ENCODE results near the gene ATP11C. TPM values are rescaled to one million over a fixed set of nuclear protein-coding genes. Genes with fewer than 3 reads are reported as not detected.

The ATP11C gene
- 10 to 100 TPM; 15.2 to 18.2 TPM for total RNA-seq
- 16.5 TPM for polyA plus RNA-seq (2013, experiment 1 of 2)
- polyA plus RNA-seq (2013, experiment 2 of 2): 17.5 TPM
- 26.5 to 117 (median 72.3) reads per million in 172 experiments for total RNA-seq

DNA sequence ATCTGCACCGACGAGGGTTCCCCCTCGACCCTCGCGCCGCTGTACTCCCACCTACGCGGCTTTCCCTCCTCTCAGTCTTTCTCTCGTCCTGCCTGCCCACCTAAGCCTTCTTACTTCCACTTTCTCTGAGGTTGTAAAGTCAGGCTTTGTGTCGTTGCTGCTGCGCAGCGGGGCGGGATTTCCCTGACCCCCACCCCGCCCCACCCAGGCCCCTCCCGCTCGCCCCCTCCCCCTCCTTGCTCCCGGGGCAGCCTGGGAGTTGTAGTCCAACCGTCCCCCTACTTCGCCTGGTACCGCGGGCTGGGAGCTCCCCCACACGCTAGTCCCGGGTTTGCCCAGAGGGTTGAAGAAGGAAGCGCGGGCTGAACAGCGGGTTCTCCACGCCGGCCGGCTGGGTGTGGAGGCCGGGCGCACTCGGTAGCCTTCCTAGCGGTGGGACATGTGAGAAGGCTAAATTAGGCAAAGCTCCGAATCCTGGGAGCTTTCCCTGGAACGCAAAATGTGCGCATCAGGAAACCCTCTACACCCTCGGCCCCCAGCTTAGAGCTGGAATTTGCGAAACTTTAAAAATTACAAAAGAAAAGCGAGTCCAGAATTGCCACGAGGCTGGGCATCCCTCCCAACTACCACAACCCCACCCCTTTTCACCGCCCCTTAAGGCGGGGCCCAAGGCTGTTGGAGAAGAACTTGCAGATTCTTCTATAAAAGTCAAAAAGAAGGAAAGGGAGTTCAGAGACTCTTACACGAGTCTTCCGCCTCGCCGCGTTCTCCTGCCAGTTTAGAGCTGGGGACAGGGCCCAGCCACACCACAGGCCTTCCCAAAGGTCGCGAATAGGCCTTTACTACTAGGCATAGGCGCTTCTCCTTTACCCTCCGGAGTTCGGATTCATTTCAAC, at the start of gene ATP11C:
ATP11C (minus strand) TSS at position 153 of the 896 bp plus-strand sequence. CDS start 1,011 bp downstream, outside the sequence.
- ATAC-seq (ENCODE audit: poor library complexity) (peak; percentile 82), DNase-seq (peak; percentile 69 to 91 (median 78))
- Mint-ChIP-seq H3K4me1 (ENCODE audit: low read depth) (peaks cover 32% of the 10 kb centered on the region), H3K36me3 (ENCODE audit: low read depth) (peaks cover 10% of the 10 kb centered on the region), H3K27me3 (no peaks in the 10 kb centered on the region), H3K9me3 (no peaks in the 10 kb centered on the region), H3K27ac (peak within 1 kb of the TSS; percentile 97), H3K4me3 (peak within 1 kb of the TSS; percentile 95)
- POLR2A ChIA-PET: interaction anchor here (0.6 to 1.2 kb wide), 2 partner anchors 18 to 35 kb away, joined by 3 read pairs; no protein-coding TSS in a partner anchor
- Histone ChIP-seq H3K27ac (ENCODE audit: low read depth in 1 of 2, low read length in 2 of 2) (peak within 1 kb of the TSS; percentile 72 to 89), H3K27me3 (ENCODE audit: control insufficient read depth in 1 of 2, insufficient read depth in 2 of 2, low read length in 2 of 2) (no peaks in the 10 kb centered on the region), H3K4me1 (ENCODE audit: insufficient read depth, low read length) (peaks cover 13% of the 10 kb centered on the region), H3K9me3 (ENCODE audit: control insufficient read depth in 1 of 2, insufficient read depth in 1 of 2, low read length in 2 of 2) (no peaks in the 10 kb centered on the region), H3K36me3 (ENCODE audit: insufficient read depth, low read length) (no peaks in the 10 kb centered on the region), H3K4me3 (ENCODE audit: low read length) (peak within 1 kb of the TSS; percentile 78)
- CTCF ChIA-PET: no interaction called here
- TF ChIP-seq, protein P1, sequence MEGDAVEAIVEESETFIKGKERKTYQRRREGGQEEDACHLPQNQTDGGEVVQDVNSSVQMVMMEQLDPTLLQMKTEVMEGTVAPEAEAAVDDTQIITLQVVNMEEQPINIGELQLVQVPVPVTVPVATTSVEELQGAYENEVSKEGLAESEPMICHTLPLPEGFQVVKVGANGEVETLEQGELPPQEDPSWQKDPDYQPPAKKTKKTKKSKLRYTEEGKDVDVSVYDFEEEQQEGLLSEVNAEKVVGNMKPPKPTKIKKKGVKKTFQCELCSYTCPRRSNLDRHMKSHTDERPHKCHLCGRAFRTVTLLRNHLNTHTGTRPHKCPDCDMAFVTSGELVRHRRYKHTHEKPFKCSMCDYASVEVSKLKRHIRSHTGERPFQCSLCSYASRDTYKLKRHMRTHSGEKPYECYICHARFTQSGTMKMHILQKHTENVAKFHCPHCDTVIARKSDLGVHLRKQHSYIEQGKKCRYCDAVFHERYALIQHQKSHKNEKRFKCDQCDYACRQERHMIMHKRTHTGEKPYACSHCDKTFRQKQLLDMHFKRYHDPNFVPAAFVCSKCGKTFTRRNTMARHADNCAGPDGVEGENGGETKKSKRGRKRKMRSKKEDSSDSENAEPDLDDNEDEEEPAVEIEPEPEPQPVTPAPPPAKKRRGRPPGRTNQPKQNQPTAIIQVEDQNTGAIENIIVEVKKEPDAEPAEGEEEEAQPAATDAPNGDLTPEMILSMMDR (IDR thresholded peaks at IDR 0.05): no peak
- intact Hi-C loops (cut with DNase I, micrococcal nuclease): loop anchor here in 1 of 2 experiments (10.0 kb wide), 1 partner anchor 118 kb away; no protein-coding TSS in a partner anchor

DNA sequence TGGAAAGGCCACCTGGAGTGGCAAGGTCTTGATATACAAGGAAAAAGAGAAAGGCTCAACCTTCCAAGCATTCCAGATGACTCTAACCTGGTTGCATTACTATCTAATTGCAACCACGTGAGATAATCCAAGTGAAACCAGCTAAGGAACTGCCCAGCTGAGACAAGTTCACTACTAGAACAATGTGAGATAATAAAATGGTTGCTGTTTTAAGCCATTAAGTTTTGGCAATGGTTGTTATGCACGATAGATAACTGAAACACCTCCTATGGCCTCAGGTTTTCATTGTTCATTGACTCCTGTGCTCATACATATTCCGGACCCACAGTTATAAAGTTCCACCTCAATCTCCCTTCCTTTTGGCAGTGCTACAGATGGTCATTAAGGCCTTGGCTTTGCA, 41.6 kb upstream of the ATP11C start:
- Mint-ChIP-seq H3K36me3 (ENCODE audit: low read depth) (no peaks in the 10 kb centered on the region), H3K9me3 (peaks cover 2% of the 10 kb centered on the region), H3K4me3 (no peak overlapping the region), H3K27me3 (peaks cover 16% of the 10 kb centered on the region), H3K27ac (no peak overlapping the region), H3K4me1 (ENCODE audit: low read depth) (no peaks in the 10 kb centered on the region)
- H3K27ac ChIP-seq (ENCODE audit: low read depth in 1 of 2, low read length in 2 of 2): no peak overlapping the region
- TF ChIP-seq, protein P1 (IDR thresholded peaks at IDR 0.05): no peak
- no peaks in the 10 kb centered on the region for H3K9me3 ChIP-seq (ENCODE audit: control insufficient read depth in 1 of 2, insufficient read depth in 1 of 2, low read length in 2 of 2)
- ChIA-PET POLR2A (no interaction called here), CTCF (interaction anchor here (0.6 kb wide), 1 partner anchor 10 kb away, joined by 3 read pairs; no protein-coding TSS in a partner anchor)
- DNase-seq (no peak), ATAC-seq (ENCODE audit: poor library complexity) (no peak)
- intact Hi-C loops (cut with DNase I, micrococcal nuclease): loop anchor here in 1 of 2 experiments (10.0 kb wide), 1 partner anchor 1200 kb away; no protein-coding TSS in a partner anchor
- H3K4me3 ChIP-seq (ENCODE audit: low read length): no peak overlapping the region
- no peaks in the 10 kb centered on the region for H3K36me3 ChIP-seq (ENCODE audit: insufficient read depth, low read length)
- peaks cover 0 to 3% of the 10 kb centered on the region in 2 experiments for H3K27me3 ChIP-seq (ENCODE audit: control insufficient read depth in 1 of 2, insufficient read depth in 2 of 2, low read length in 2 of 2)
- no peaks in the 10 kb centered on the region for H3K4me1 ChIP-seq (ENCODE audit: insufficient read depth, low read length)

GRCh38 chrX:139972629-139973624, 40.1 kb upstream of the ATP11C start:
- CTCF ChIA-PET: no interaction called here

More at GRCh38 chrX:139972629-139973624, 40.1 kb upstream of the ATP11C start:
- peaks cover 0 to 3% of the 10 kb centered on the region in 2 experiments for H3K27me3 ChIP-seq (ENCODE audit: control insufficient read depth in 1 of 2, insufficient read depth in 2 of 2, low read length in 2 of 2)
- no peak overlapping the region for H3K4me3 ChIP-seq (ENCODE audit: low read length)
- no peaks in the 10 kb centered on the region for H3K9me3 ChIP-seq (ENCODE audit: control insufficient read depth in 1 of 2, insufficient read depth in 1 of 2, low read length in 2 of 2)
- H3K27ac ChIP-seq (ENCODE audit: low read depth in 1 of 2, low read length in 2 of 2): no peak overlapping the region
- POLR2A ChIA-PET: no interaction called here
- H3K9me3 Mint-ChIP-seq: peaks cover 2% of the 10 kb centered on the region
- ATAC-seq (ENCODE audit: poor library complexity) (no peak), DNase-seq (no peak)
- H3K4me1 Mint-ChIP-seq (ENCODE audit: low read depth): no peaks in the 10 kb centered on the region
- no peaks in the 10 kb centered on the region for H3K36me3 ChIP-seq (ENCODE audit: insufficient read depth, low read length)
- H3K27me3 Mint-ChIP-seq: peaks cover 19% of the 10 kb centered on the region
- no peaks in the 10 kb centered on the region for H3K36me3 Mint-ChIP-seq (ENCODE audit: low read depth)
- no peak overlapping the region for H3K4me3 Mint-ChIP-seq
- intact Hi-C loops (cut with DNase I, micrococcal nuclease): loop anchor here in 1 of 2 experiments (10.0 kb wide), 1 partner anchor 1198 kb away; no protein-coding TSS in a partner anchor
- no peaks in the 10 kb centered on the region for H3K4me1 ChIP-seq (ENCODE audit: insufficient read depth, low read length)
- TF ChIP-seq, protein P1 (IDR thresholded peaks at IDR 0.05): no peak
- H3K27ac Mint-ChIP-seq: no peak overlapping the region
